AG20443 (cell line): ENCODE measurements around the gene KCNH1.

Source experiments
- DNase-seq: peaks from one replicate; pipeline ENCODE4 v3.0.0; 2012; ENCODE audit warnings: low spot score, mixed read lengths

Gene KCNH1

DNA sequence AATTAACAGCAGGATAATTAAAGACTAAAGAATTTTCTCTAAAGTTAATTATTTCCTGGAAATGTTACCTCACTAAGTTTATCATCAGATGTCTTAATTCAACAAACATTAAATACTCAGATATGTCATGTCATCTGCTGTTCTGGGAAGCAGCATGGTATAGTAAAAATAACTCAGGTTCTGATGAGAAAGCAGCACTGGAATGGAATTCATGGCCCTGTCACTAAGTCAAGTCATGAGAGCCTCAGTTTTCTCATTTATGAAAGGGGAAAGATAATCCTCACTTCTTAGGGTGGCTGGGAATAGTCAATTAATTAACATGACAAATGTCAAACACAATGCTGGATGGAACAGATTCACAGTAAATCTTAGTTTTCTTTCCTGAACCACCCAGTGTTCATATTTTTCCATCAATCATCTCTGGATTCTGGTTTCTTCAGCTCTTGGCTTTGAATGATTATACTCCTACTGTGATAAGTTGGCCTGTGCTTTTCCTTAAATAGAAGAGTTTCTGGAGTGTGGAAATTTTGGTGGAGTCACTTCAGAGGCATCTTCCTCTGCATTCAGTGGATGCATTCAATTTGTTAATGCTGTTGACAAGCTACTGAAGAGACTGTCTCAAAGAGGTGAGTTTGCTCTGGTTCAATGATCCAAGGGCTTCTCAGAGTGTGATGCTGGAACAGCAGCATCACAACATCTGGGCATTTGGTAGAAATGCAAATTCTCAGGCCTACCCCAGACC is 319.4 kb downstream of the KCNH1 start:
- no peak for DNase-seq

DNA sequence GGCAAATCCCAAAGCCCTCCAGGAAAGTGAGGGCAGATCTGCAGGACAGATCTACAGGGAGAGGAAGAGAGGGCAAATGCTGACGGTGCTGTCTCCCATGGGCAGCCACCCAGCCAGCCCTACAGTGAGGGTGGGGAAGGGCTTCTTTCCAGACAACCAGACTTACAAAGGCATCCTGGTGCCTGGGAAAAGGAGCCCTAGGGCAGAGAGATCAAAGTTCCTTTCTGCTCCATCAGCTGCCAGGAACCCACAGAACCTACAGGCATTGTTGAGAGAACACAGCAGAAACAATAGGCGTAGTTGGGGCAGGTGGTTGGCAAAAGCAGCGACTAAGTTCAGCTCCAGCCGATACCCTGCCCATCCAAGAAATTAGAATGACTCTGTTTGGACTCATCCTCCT is 332.4 kb downstream of the KCNH1 start:
- DNase-seq, result no peak

DNA sequence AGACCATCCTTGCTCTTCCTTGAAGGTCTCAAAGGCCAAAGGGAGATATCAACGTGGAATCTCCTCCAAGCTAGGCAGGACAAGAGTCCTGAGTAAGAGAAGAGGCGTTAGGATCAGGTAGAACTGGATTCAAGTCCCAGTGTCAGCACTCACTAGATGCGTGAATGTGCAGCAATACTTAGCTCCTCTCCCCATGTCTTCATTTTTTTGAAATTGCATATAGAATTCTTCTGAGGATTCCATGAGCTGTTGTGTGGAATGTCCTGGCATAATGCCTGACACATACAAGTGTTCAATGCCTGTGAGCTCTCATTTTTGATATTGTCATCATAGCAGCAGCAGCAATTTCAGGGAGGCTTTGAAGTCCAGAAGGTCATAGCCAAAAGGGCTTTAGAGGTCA is 333.2 kb downstream of the KCNH1 start:
- no peak for DNase-seq

- no peak for DNase-seq
These were observed 333.6 kb downstream of the KCNH1 start for GRCh38 chr1:210800301-210800700.

- DNase-seq, result no peak
These were observed 336.5 kb downstream of the KCNH1 start for GRCh38 chr1:210797422-210797821.

DNA sequence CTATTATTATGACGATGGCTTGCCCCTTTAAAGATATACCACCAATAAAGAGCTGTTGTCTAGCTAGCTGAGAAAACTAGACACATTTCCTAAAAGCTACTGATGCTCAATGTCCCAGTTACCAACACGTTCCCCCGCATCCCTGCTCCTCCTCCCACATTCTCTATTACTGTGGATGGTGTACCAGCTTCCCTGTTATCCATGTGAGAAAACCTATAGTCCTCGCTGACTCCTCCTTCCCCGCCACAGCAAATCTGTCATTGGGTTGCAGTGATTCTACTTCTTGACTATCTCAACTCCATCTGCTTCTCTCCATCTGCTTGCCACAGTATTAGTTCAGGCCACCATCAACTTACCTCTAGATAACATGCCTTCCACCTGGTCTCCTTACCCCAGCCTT is 337.5 kb downstream of the KCNH1 start:
- no peak for DNase-seq

- DNase-seq, result no peak
These were observed 339.5 kb downstream of the KCNH1 start for GRCh38 chr1:210794445-210794844.

GRCh38 chr1:210792250-210793102 is 341.5 kb downstream of the KCNH1 start:
- peak; percentile 71 for DNase-seq

- no peak for DNase-seq
These were observed 343.8 kb downstream of the KCNH1 start for GRCh38 chr1:210790196-210790595.

DNA sequence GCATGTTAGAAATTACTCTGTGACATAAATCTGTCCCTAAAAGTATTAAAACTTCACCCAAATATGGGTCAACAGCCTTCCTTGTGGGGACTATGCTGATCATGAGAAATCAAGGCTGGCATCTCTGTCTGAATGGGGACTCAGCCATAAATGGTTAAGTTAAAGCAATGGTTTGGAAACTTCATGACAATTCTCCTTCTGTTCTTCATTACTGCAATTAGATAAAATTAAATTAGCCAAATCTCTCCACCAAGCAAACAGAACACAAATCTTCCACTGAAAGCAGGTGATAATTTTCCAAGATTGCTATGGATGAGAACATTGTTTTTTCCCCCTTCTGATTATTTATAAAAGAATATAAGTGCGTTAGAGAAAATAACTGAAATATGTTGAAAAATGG is 346.1 kb downstream of the KCNH1 start:
- no peak for DNase-seq

DNA sequence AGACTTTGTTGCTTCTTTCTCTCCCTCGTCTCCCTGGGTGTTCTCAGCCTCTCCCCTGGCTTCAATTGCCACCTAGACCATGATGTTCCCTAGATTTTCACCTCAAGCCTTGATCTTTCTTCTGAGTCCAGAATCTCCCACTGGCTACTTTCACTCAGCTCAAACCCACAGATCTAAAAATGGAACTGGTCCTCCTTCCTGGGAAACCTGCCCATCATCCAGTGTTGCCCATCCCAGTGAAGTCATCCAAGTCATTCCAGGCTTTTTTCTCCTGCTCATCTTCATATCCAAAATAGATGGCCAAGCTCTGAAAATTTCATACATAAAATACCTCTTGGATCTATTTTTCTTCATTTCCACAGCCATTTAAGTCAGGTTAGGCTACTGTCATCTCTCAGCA is 347.4 kb downstream of the KCNH1 start:
- DNase-seq, result no peak

- DNase-seq, result no peak
These were observed 350.0 kb downstream of the KCNH1 start for GRCh38 chr1:210783925-210784324.

DNA sequence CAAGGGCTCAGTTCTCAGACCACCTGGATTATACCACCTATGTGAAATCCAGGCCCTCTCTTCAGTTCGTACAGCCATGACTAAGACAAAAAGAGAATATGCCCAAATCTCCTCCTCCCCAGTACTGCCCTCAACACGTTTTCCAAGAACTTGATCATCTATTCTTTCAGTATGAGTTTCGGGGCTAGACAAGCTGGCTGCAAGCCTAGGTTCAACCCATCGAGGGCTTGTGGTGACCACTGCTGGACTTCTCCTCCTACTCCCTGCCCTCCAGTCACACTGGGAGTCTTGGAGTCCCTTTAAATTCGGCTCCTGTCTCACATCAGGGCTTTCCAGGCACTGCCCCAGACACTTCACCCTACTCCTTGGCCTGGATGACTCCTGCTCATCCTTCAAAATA is 352.3 kb downstream of the KCNH1 start:
- no peak for DNase-seq

DNA sequence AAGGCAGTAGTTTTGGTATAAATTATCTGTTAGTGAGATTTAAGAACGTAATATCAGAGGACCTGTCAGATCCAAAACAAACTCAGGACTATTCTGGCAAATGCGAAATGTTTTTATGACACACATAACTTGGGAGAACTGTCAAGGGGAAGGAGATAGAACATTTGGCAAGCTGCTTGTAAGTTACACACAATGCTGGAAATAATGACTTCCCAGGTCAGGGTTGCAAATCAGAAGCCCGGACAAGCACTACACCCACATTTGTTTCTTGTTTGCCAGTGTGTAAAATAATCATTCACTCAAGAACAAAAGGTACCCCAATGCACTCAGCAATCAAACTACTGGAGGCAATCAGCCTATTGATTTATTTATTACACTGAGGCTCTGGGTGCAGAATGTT is 354.7 kb downstream of the KCNH1 start:
- no peak for DNase-seq

DNA sequence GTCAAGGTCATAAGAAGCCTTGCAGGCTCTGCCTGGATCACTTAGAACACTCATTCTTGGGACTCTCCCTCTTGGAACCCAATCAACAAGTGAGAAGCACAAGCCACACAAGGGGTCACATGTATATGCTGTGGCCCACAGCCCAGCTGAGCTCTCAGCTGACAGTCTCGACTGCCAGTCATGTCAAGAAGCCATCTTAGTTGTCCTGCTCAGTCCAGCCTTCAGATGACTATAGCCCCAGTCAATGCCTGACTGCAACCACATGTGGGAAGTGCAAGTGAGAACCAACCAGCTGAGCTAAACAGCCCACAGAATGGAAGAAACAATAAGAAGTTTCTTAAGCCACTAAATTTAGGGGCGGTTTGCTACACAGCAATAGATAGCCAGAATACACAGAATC is 356.0 kb downstream of the KCNH1 start:
- DNase-seq, result no peak

- DNase-seq, result no peak
These were observed 357.2 kb downstream of the KCNH1 start for GRCh38 chr1:210776712-210777111.

- no peak for DNase-seq
These were observed 358.7 kb downstream of the KCNH1 start for GRCh38 chr1:210775289-210775688.

- no peak for DNase-seq
These were observed 360.5 kb downstream of the KCNH1 start for GRCh38 chr1:210773450-210773849.

- no peak for DNase-seq
These were observed 362.8 kb downstream of the KCNH1 start for GRCh38 chr1:210771131-210771530.

DNA sequence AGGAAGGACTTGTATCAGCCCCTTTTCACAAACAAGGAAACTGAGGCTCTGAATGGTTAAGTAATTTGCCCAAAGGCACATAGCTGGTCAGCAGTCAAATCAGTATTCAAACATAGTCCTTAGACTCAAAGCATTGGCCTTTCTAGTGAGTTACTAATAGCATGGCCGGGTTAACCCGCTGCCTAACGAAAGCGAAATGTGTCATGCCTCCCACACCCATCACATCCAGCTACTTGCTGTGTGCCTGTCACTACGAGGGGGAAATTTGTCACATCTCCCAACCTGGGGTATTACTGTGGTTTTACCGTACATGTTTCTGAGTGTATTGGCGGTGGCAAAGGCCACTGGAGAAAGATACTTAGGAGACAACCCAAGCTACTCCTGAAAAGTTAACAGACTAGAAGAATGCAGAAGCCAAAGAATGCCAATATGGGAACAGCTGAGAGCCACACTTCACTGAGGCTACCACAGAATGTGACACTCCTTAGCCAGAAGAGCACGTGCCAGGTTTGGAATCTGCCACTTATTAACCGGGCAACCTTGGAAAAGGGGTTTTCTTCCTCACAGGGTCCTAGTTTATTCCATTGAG is 363.5 kb downstream of the KCNH1 start:
- DNase-seq, result no peak

DNA sequence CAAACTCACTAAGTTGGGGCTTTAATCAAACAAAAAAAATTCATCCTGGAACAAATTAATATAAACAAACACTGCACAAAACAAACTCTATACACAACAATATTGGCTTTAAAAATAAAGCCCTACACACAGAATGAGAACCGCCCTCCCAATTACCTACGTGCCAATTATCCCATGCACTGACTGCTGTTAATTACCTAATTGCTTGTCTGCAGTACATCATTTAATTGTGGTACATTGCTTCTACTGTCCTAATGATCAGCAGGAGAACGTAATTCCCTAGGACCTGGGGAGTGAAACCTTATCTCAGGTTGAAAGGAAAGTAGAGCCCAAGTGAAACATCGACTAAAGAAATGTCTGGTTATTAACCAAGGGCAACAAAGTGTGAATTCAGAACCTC is 364.5 kb downstream of the KCNH1 start:
- DNase-seq, result no peak

GRCh38 chr1:210764536-210764935 is 369.4 kb downstream of the KCNH1 start:
- no peak for DNase-seq

DNA sequence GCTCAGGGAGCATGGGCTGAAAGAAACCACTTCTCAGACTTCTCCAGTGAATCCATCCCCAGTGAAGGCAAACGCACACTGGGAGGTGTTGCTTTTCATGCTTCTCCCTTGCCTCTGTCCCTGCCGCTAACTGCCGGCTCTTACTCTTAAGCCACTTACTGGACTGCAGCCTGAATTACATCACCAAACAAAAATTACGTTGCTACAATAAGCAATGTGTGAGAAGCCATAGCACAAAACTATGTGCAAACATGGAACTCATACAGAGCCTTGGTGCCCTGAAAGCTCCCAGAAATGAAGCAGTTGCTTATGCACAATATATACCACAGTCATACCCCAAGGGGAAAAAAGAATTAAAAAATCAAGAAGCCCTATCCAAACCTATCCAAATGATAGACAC is 375.2 kb downstream of the KCNH1 start:
- DNase-seq, result no peak
